ENCODE data around the gene PRKAG2.

DNA sequence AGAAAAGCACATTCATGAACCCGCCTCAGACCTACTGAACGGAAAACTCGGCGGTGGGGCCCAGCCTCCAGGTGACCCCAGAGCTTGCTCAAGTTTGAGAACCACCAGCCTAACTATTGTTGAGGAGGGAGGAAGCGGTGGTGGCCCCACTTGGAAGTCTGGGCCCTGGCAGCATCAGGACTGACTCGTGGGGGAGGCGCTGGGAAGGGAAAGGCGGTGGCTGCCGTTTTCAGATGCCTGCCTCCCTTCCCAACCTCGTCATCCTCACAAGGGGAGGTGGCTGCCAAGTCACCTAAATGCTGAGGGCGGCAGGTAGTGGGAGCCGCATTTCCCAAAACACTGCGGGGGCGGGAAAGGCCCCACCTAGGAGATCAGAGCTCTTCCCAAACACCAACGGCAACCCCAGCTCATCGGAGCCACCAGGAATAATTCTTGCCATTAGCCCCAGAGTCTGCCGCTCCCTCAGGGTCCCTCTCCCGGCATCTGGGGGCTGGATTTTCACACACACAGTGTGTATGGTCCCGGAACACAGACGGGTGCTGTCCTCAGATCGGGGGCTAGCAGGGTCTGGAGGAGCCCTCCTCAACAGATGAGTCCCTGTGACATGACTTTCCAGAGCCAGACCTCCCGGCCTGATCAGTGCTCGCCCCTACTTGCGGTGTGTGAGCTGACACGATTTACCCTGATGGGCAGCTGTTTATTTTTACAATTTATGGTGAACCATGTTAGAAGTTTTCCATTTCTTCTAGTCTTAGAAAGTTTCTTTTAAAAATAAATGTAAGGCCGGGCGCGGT lies 31.3 kb downstream of the PRKAG2 start:
- TF ChIP-seq, protein P1, sequence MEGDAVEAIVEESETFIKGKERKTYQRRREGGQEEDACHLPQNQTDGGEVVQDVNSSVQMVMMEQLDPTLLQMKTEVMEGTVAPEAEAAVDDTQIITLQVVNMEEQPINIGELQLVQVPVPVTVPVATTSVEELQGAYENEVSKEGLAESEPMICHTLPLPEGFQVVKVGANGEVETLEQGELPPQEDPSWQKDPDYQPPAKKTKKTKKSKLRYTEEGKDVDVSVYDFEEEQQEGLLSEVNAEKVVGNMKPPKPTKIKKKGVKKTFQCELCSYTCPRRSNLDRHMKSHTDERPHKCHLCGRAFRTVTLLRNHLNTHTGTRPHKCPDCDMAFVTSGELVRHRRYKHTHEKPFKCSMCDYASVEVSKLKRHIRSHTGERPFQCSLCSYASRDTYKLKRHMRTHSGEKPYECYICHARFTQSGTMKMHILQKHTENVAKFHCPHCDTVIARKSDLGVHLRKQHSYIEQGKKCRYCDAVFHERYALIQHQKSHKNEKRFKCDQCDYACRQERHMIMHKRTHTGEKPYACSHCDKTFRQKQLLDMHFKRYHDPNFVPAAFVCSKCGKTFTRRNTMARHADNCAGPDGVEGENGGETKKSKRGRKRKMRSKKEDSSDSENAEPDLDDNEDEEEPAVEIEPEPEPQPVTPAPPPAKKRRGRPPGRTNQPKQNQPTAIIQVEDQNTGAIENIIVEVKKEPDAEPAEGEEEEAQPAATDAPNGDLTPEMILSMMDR (IDR thresholded peaks at IDR 0.05), result no peak
- TF ChIP-seq POLR2A (IDR thresholded peaks at IDR 0.05) (no peak), EP300 (IDR thresholded peaks at IDR 0.05; ENCODE audit: low read depth) (no peak), POLR2AphosphoS5 (IDR thresholded peaks at IDR 0.05) (no peak)

Measured in transverse colon (tissue), 4 donors.